Measurements from ENCODE around the gene TEX28.

DNA sequence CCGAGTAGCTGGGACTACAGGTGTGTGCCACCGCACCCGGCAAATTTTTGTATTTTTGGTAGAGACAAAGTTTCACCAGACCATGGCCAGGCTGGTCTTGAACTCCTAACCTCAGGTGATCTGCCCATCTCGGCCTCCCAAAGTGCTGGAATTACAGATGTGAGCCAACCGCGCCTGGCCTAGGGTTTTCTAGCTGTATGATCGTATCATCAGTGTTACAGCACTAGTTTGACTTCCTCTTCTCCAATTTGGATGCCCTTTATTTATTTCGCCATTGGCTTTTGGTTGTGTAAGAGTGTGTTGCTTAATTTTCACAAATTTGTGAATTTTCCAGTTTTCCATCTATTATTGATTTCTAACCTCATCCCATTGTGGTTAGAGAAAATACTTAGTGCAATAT lies 5.9 kb upstream of the TEX28 start:
- TF ChIP-seq, protein P1, sequence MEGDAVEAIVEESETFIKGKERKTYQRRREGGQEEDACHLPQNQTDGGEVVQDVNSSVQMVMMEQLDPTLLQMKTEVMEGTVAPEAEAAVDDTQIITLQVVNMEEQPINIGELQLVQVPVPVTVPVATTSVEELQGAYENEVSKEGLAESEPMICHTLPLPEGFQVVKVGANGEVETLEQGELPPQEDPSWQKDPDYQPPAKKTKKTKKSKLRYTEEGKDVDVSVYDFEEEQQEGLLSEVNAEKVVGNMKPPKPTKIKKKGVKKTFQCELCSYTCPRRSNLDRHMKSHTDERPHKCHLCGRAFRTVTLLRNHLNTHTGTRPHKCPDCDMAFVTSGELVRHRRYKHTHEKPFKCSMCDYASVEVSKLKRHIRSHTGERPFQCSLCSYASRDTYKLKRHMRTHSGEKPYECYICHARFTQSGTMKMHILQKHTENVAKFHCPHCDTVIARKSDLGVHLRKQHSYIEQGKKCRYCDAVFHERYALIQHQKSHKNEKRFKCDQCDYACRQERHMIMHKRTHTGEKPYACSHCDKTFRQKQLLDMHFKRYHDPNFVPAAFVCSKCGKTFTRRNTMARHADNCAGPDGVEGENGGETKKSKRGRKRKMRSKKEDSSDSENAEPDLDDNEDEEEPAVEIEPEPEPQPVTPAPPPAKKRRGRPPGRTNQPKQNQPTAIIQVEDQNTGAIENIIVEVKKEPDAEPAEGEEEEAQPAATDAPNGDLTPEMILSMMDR (IDR thresholded peaks at IDR 0.05; ENCODE audit: low read depth, low read length, poor library complexity, severe bottlenecking) = no peak
- no peak for TF ChIP-seq EZH2phosphoT487 (IDR thresholded peaks at IDR 0.05; ENCODE audit: borderline replicate concordance, low read length)
